ENCODE measurements around the gene ATP6V0A1. TPM values are rescaled to one million over a fixed set of nuclear protein-coding genes. Genes with fewer than 3 reads are reported as not detected.

Gene ATP6V0A1
- total RNA-seq, 1 donor from 2014 or later: 78.6 TPM

DNA sequence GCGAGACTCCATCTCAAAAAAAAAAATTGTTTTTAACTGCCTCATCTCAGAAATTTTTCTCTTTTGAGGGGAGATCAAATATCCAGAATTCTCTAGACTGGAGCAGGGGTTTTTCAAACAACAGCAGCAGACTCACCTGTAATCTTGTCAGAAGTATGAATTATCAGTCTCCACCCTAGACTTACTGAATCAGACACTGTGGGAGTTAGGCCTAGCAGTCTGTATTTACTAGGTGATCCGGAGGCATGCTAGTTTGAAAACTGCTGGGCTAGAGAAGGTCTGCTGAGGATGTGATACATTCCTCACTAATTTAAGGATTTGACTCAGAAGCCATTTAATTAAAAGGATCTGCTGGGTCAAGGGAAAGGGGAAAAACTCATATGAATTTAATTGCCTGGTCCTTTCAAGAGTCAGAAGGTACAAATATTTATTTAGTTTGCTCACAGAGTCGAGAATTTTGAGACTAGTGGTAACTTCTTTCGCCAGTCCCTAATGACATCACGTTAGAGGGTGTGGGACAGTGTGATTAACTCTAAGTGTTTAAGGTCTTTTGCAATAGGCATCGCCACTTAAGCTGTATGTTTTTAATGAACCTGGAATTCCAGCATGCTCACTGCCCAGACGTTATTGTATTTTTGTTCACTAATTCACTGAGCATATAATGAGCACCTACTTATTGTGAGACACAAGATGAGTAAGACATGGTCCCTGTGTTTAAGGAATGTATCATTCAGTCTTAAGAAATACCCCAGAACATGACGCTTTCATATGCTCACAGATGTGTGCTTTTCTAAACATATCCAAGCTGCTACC lies 14.2 kb downstream of the ATP6V0A1 start:
- peak overlapping the region; percentile 27 for H3K4me2 ChIP-seq (ENCODE audit: low read length)
- H3K79me2 ChIP-seq (ENCODE audit: insufficient read depth, low read length): no peaks in the 10 kb centered on the region
- peak overlapping the region; percentile 74 for H3K27ac ChIP-seq (ENCODE audit: low read depth, low read length)
- H3K4me3 ChIP-seq (ENCODE audit: insufficient read depth, low read depth, low read length): no peak overlapping the region
- no peaks in the 10 kb centered on the region for H3K27me3 Mint-ChIP-seq (ENCODE audit: low read depth, unreplicated experiment)
- H3K9me3 Mint-ChIP-seq (ENCODE audit: unreplicated experiment): no peaks in the 10 kb centered on the region
- H3K27me3 ChIP-seq (ENCODE audit: insufficient read depth, low read length): no peaks in the 10 kb centered on the region
- peak overlapping the region; percentile 65 for H3K9ac ChIP-seq (ENCODE audit: low read length)
- H3K36me3 ChIP-seq (ENCODE audit: insufficient read depth, low read length): peaks cover 20% of the 10 kb centered on the region
- DNase-seq (ENCODE audit: low read depth) (peak; percentile 86), FAIRE-seq (no peak)
- H3K27ac Mint-ChIP-seq (ENCODE audit: unreplicated experiment): peak overlapping the region; percentile 76
- peaks cover 11% of the 10 kb centered on the region for H3K4me1 ChIP-seq (ENCODE audit: insufficient read depth, low read length)
- H4K20me1 ChIP-seq (ENCODE audit: insufficient read depth, low read length): no peaks in the 10 kb centered on the region
- peaks cover 8% of the 10 kb centered on the region for H3K4me1 Mint-ChIP-seq (ENCODE audit: low read depth, unreplicated experiment)
- H3K4me3 Mint-ChIP-seq (ENCODE audit: unreplicated experiment): no peak overlapping the region
- peaks cover 27% of the 10 kb centered on the region for H3K36me3 Mint-ChIP-seq (ENCODE audit: low read depth, unreplicated experiment)
- TF ChIP-seq CTCF (IDR thresholded peaks at IDR 0.05; ENCODE audit: insufficient read depth, low read depth, low read length): no peak
- TF ChIP-seq EZH2 (IDR thresholded peaks at IDR 0.05; ENCODE audit: insufficient read depth, low read length): no peak
- no peaks in the 10 kb centered on the region for H3K9me3 ChIP-seq (ENCODE audit: insufficient read depth, low read depth, low read length)
- H2AFZ ChIP-seq (ENCODE audit: low read depth, low read length): no peak overlapping the region

DNA sequence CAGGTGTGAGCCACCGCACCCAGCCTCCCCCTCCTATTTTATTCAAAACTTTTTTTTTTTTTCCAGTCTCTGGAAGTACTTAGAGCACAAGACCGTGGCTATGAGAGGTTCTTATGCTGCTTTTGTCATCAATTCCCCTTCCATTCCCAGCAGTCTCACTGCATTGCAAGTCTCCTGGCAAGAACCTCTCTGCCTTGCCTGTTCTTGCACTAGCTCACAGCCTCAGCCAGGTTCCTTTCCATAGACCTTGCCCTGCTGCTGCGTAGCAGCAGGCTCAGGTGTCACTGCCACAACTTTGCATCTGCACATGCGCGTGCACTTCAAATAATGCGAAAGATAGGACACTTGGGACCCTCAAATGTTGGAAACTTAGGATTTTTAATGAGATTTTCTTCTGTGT lies 15.6 kb downstream of the ATP6V0A1 start:
- Mint-ChIP-seq H3K36me3 (ENCODE audit: low read depth, unreplicated experiment) (peaks cover 27% of the 10 kb centered on the region), H3K27ac (ENCODE audit: unreplicated experiment) (no peak overlapping the region), H3K4me1 (ENCODE audit: low read depth, unreplicated experiment) (peaks cover 8% of the 10 kb centered on the region), H3K27me3 (ENCODE audit: low read depth, unreplicated experiment) (no peaks in the 10 kb centered on the region), H3K9me3 (ENCODE audit: unreplicated experiment) (no peaks in the 10 kb centered on the region), H3K4me3 (ENCODE audit: unreplicated experiment) (no peak overlapping the region)
- Histone ChIP-seq H3K4me2 (ENCODE audit: low read length) (no peak overlapping the region), H3K9ac (ENCODE audit: low read length) (no peak overlapping the region), H3K27me3 (ENCODE audit: insufficient read depth, low read length) (no peaks in the 10 kb centered on the region), H3K4me1 (ENCODE audit: insufficient read depth, low read length) (peaks cover 11% of the 10 kb centered on the region), H3K4me3 (ENCODE audit: insufficient read depth, low read depth, low read length) (no peak overlapping the region), H4K20me1 (ENCODE audit: insufficient read depth, low read length) (no peaks in the 10 kb centered on the region), H3K36me3 (ENCODE audit: insufficient read depth, low read length) (peaks cover 22% of the 10 kb centered on the region), H2AFZ (ENCODE audit: low read depth, low read length) (no peak overlapping the region), H3K9me3 (ENCODE audit: insufficient read depth, low read depth, low read length) (no peaks in the 10 kb centered on the region), H3K79me2 (ENCODE audit: insufficient read depth, low read length) (no peaks in the 10 kb centered on the region), H3K27ac (ENCODE audit: low read depth, low read length) (no peak overlapping the region)
- TF ChIP-seq EZH2 (IDR thresholded peaks at IDR 0.05; ENCODE audit: insufficient read depth, low read length): no peak
- TF ChIP-seq CTCF (IDR thresholded peaks at IDR 0.05; ENCODE audit: insufficient read depth, low read depth, low read length): no peak
- no peak for DNase-seq (ENCODE audit: low read depth)
- no peak for FAIRE-seq

- H3K9me3 ChIP-seq (ENCODE audit: insufficient read depth, low read depth, low read length): no peaks in the 10 kb centered on the region
- no peaks in the 10 kb centered on the region for H3K27me3 ChIP-seq (ENCODE audit: insufficient read depth, low read length)
- peaks cover 11% of the 10 kb centered on the region for H3K4me1 ChIP-seq (ENCODE audit: insufficient read depth, low read length)
- no peak overlapping the region for H2AFZ ChIP-seq (ENCODE audit: low read depth, low read length)
- Mint-ChIP-seq H3K27ac (ENCODE audit: unreplicated experiment) (no peak overlapping the region), H3K4me1 (ENCODE audit: low read depth, unreplicated experiment) (peaks cover 8% of the 10 kb centered on the region), H3K4me3 (ENCODE audit: unreplicated experiment) (no peak overlapping the region), H3K27me3 (ENCODE audit: low read depth, unreplicated experiment) (no peaks in the 10 kb centered on the region), H3K9me3 (ENCODE audit: unreplicated experiment) (no peaks in the 10 kb centered on the region), H3K36me3 (ENCODE audit: low read depth, unreplicated experiment) (peaks cover 30% of the 10 kb centered on the region)
- no peak overlapping the region for H3K27ac ChIP-seq (ENCODE audit: low read depth, low read length)
- no peak overlapping the region for H3K4me2 ChIP-seq (ENCODE audit: low read length)
- H3K79me2 ChIP-seq (ENCODE audit: insufficient read depth, low read length): no peaks in the 10 kb centered on the region
- TF ChIP-seq CTCF (IDR thresholded peaks at IDR 0.05; ENCODE audit: insufficient read depth, low read depth, low read length) (no peak), EZH2 (IDR thresholded peaks at IDR 0.05; ENCODE audit: insufficient read depth, low read length) (no peak)
- DNase-seq (ENCODE audit: low read depth) (no peak), FAIRE-seq (no peak)
- no peak overlapping the region for H3K9ac ChIP-seq (ENCODE audit: low read length)
- H3K36me3 ChIP-seq (ENCODE audit: insufficient read depth, low read length): peaks cover 22% of the 10 kb centered on the region
- no peaks in the 10 kb centered on the region for H4K20me1 ChIP-seq (ENCODE audit: insufficient read depth, low read length)
- H3K4me3 ChIP-seq (ENCODE audit: insufficient read depth, low read depth, low read length): no peak overlapping the region
Observed at GRCh38 chr17:42475121-42475520, 16.4 kb downstream of the ATP6V0A1 start.
